Stromal cell of bone marrow (primary cell): Measurements from ENCODE around the gene ADAMTS4.
A peak's percentile ranks its signal among the peaks of the same experiment; 100 is the strongest.

Experiments used
- DNase-seq: peaks from one replicate; pipeline ENCODE4 v3.0.0-alpha.2; 2012; ENCODE audit warnings: low read depth

ADAMTS4 gene

DNA sequence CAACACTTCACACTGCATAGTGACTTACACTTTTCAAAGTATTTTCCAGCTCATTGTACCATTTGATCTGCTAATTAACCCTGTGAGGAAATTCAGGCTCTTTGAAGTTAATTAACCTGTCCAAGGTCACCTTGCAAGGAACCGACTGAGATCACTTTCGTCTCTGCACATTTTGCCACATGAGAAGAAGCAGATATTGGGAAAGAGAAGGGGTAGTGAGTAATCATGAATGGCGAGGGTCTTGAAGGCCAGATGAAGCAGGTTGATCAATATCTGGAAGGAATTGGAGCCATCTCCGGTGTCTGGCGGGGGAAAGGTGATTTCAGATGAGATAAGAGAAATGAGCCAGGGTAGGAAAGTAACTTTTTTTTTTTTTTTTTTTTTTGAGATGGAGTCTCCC lies 21.1 kb upstream of the ADAMTS4 start:
- DNase-seq = no peak

DNA sequence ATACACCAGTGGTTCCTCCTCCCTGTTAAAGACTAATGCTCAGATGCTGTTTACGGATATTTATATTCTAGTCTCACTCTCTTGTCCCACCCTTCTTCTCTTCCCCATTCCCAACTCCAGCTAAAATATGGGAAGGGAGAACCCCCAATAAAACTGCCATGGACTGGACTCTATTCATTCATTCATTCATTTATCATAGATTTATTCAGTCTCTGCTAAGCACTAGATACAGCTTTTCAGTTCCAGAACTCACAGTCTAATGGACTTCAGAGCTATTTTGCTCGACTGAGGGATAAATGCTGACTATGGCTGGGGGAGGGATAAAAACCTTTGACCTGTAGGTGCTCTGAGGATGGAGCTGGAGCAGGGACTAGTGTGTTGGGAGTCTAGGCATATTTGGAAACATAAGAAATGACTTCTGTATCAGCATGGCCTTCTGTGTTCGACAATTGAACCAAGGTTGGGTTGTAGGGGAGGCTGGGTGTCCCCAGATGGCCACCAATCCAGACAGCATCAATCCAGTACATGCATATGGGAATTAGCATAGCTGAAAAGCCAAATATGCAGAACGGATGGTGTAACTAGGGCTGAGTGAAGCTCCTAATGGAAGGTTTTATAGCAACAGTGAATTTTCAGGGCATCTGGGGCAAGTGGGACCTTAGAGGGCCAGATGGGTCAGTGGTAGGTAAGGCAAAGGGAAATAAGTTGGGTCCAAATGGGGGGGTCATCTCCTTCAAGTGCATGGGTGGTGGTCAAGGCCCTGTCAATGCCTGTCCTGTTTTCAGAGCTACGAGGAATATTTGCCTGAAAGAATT lies 20.4 kb upstream of the ADAMTS4 start:
- no peak for DNase-seq

DNA sequence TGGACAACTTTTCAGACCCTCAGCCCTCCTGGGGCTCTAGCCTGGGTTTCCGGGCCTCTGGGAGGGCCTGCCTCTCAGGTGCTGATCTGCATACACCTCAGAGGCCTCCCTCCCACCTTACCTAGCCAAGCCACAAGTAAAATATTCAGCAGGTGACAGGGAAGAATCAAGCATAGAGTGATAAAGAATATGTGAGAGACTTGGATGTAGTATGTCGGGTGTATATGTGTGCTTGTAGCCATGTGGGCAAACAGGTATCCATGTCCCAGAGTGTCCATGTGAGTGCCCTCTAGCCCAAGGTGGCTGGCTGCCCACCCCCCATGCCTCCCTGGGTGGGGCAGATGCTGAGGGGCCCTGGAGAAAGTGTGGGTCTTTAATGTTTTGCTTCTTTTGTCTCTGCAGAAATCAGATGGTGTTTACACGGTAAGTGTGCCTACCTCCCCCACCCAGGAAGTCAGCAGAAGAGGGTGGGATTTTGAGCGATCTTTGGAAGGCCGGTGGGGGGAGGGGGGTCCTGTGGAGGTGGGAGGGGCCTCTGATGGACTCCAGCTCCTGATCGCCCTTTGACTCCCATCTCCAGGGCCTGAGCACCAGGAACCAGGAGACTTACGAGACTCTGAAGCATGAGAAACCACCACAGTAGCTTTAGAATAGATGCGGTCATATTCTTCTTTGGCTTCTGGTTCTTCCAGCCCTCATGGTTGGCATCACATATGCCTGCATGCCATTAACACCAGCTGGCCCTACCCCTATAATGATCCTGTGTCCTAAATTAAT lies 19.6 kb upstream of the ADAMTS4 start:
- DNase-seq = no peak

DNA sequence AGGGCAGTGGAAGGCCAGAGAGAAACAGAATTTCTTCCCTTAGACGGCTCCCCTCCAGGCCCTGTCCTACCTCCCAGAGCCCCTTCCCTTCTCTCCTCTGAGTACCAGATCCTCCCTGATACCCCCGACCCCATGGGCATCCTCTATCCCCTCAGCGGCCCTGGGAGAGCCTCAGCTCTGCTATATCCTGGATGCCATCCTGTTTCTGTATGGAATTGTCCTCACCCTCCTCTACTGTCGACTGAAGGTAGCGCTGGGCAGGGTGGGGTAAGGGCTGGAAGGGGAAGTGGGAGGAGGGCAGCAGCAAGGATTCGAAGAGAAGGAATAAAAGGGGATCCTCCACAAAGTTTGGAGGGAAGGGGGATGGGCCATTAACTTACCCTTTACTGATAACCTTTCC lies 19.0 kb upstream of the ADAMTS4 start:
- no peak for DNase-seq

DNA sequence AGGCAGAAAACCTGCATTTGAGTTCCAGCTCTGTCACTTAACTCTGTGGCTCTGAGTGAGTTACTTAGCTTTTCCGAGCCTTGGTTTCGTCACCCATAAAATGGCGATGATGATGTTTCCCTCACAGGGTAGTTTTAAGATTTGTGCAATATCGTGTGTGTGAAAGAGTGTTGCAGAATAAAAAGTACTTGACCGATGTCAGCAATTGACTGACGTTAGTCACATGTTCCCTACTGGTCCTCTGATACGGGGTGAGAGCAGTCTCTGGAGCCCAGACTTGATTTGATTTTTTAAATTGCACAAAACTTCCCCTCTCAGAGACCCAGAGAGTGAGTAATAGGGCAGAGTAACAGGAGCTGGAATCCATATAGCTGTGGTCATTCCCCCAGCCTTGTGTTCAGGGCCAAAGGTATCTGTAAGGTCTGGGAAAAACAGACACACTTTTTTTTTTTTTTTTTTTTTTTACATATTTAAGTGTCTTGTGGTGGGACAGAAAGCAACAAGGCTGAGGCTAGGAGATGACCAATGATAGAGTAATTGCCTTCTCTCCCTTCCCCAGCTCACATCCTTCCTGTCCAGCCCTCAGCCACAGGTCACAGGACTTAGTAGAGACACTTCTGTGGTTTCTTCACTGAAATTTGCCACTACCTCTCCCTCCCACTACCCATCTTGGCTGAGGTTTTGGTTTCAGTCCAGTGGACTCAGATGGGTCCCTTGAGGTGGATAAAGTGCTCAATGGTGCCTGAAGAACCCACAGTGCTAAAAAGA lies 18.3 kb upstream of the ADAMTS4 start:
- DNase-seq = peak; percentile 81

DNA sequence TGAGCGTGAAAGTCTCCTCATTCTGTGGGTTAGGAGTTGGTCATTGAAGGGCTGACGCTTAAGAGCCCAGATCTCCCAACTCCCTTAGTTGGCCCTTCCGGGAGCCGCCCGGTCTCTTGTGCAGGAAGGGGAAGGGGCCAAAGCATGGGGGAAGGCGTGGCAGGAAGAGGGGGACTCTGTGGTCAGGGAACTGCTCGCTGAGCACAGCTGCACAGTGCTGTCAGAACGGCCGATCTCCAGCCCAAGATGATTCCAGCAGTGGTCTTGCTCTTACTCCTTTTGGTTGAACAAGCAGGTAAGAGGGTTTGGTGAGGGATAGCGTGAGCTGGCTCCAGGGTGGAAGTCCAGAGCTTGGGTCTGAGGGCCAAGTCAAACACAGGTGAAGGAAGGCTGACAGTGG lies 16.2 kb upstream of the ADAMTS4 start, which contains the start of gene FCER1G:
TSS of gene FCER1G (plus strand) at position 220 of the 400 bp plus-strand sequence. CDS start at position 247, 27 bp downstream.
- DNase-seq = no peak

DNA sequence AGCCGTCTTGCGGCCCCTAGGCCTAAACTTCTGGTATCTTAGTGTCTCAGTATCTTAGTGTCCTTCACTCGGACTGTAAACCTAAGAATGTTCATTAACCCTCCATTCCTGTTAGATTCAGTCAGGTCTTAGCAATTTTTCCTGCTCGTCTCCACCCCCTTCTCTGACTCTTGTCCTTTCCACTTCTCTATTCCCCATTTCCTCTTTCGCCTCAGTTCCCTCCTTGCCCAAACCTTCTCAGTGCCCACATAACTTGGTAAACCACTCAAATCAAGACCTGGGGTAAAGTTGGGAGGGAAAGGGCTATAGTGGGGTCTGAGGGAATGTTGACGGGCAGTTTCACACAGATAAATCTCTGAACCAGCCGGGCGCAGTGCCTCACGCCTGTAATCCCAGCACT lies 15.5 kb upstream of the ADAMTS4 start:
- DNase-seq = no peak

DNA sequence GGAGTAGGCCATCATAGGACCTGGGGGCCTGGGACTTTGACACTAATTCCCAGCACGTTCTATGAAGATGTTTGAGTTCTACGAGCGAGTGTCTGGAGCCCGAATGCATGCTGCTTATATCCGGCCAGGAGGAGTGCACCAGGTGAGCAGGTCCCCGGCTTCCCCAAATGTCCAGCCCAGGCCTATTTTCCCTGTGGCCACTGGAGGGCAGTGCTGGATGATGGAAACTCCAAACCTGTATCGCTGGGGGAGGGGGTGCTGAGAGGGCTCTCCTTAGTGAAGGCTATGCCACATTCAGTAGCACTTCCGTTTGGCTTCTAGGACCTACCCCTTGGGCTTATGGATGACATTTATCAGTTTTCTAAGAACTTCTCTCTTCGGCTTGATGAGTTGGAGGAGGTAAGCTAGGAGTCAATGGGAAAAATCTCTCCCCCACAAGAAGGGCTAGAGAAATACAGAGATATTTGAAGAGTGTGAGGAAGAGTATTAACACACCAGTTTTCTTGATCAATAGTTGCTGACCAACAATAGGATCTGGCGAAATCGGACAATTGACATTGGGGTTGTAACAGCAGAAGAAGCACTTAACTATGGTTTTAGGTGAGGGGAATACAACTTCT lies 11.0 kb upstream of the ADAMTS4 start:
- DNase-seq = peak; percentile 51

DNA sequence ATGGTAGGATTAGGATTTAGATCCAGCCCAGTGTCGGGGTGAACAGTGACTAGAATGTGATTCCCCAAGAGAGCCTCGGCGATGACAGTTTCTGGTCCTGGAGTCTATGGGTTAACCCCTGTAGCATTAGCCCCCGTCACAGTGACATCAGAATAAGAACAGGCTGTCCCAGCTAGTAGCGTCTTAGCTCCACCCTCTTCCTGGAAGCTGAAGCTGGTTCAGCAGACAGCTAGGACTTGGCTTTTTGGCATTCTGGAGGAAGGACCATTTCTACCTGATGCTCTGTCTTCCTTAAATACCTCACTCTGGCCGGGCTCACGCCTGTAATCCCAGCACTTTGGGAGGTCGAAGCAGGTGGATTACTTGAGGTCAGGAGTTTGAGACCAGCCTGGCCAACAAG lies 8.3 kb upstream of the ADAMTS4 start:
- DNase-seq = no peak

DNA sequence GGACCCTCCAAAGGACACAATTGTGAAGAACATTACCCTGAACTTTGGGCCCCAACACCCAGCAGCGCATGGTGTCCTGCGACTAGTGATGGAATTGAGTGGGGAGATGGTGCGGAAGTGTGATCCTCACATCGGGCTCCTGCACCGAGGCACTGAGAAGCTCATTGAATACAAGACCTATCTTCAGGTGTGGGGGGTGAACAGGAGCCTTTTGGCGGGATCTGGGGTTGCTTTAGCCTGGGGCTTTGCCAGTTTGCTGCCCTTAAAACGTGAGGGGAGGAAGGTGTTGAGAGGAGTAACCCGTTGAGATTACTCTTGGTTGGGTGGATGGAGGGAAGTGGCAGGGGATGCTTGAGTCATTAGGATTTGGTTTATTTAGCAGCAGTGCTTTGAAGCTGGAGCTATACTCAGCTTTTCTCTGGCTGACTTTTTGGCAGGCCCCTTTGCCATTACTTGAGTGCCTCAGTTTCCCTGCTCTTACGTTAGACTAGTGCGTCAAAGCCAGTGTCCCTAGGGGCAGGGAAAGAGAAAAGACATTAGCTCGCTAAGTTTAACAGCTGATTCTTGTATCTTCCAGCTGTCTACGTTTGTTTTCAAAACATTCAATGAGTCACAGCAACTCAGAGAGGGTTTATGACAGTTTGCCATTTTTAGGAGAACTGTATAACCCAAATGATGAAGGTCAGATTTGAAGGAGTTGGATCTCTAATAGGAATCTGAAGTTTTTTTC lies 7.7 kb upstream of the ADAMTS4 start:
- DNase-seq = no peak

DNA sequence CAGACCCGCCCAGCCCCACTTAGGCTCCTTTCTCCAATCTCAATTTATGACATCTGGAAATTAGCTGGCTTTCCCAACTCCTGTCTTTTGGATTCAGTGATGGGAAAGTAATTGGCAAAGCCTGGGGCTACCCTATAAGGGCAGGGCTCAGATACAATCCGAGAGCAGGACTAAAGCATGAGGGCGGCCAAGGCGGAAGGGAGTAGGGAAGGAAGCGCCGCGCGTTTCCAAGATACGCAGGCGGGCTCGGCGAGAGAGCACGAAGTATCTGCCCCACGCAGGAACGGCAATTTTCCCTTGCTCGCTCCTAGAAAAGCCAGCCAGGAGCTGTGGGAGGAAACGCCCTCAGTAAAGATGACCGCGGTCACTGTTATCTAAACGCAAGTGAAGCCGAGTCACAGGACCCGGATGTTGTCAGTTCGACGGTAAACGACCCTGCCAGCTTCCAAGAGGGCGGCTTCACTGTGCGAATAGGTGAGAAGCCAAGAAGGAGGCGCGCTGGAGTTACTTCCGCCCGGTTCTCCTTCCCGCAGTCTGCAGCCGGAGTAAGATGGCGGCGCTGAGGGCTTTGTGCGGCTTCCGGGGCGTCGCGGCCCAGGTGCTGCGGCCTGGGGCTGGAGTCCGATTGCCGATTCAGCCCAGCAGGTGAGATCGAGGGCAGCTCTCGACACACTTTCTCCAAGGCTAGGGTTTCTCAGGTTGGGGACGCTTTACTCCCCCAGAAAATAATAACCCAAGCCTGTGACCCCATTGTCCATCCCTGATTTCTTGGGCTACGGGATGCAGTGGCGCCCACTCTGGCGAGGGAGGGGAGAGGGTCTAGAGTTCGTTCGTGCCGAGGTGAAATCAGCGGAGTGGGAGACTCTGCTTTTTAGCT lies 3.2 kb upstream of the ADAMTS4 start, which contains the start of gene NDUFS2:
TSS of gene NDUFS2 (plus strand) at position 532 of the 877 bp plus-strand sequence. CDS start at position 551, 19 bp downstream.
- peak; percentile 99 for DNase-seq

DNA sequence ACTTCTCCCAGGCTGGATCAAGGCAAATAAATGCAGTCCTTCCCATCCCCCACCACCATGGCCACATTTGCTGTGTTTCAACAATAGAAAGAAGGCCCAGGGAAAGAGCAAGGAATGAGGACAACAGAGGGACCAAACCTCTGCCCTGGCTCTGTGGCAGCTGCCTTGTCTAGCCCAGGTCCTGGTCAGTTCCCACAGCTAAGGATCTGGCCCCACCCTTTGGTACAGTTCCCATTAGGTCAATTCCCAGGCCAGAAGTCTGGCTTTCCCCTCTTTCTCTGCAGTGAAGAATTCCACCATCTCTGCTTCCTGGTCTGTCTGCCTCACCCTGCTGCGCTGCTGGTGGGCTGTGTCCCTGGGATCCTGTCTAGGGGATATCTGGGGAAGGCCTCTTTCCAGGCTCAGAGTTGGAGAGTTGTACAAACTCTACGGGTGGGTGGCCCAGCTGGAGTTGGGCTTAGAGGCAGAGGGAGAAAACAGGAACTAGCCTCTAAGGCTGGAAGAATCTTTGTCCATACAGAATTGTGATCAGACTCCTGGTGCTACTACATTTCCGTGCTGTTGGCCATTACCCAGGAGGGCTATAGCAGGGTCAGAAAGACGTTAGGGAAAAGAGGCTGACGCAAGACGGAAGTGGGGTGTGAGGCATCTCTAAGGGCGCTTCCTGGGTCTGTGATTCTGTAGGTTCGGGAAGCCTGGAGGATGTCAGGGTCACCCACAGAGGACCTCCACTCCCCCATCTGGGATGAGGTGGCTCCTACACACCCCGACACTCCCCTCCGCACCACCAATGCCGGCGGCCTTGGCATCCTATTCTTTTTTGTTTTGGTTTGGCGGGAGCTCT lies 2.4 kb upstream of the ADAMTS4 start:
- DNase-seq = peak; percentile 65

DNA sequence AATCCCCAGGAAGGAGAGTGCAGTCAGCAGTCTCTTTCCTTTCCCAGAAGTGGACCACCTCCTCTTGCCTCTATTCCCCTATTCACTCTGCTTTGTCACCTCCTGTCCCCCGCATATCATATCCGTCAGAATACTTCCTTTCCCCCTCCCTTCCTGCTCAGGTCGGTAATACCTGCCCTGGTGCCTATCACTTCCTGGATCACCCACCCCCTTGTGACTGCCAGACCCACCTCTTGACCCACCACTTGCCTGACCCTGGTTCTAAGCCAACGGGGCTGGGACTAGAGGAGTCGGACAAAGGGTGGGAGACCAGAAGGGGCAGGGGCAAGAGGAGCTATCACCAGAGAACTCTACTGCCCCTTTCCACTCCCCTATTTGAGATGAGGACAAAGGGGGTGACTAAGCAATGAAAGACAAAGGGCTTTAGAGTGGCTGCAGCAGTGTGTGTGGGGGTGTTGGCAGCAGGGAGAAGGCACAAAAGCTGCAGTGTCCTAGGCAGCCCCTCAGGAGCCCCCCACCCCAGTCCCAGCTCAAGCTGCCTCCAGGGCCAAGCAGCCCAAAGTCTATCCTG lies 1.7 kb upstream of the ADAMTS4 start:
- no peak for DNase-seq

DNA sequence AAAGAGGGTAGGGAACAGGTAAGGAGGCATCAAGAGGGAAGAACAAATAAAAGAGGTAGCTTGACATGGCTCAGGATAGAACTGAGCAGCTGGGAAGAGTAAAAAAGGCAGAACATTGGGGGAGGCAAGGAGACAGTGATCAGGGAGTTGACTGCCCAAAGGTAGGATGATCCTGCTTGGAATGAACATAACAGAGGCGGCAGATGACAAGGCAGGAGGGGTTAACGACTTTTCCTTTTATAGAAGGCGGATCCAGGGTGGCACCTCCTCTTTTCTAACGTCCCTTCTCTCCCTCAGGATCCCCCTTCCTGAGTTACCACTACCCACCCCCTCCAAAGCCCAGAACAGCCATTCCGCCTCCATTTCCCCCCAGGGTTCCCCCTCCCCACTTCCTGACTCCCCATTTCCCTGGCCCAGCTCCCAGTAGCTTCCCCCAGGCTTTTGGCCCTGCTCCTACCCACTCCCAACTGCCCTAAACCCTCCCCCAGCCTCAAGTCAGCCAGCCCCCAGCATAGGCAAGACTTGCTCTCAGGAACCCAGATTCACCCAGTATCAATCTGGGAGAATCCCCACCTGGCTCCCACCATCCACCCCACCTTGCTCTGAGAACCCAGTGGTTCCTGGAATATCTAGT lies 769 bp upstream of the ADAMTS4 start:
- DNase-seq = no peak

DNA sequence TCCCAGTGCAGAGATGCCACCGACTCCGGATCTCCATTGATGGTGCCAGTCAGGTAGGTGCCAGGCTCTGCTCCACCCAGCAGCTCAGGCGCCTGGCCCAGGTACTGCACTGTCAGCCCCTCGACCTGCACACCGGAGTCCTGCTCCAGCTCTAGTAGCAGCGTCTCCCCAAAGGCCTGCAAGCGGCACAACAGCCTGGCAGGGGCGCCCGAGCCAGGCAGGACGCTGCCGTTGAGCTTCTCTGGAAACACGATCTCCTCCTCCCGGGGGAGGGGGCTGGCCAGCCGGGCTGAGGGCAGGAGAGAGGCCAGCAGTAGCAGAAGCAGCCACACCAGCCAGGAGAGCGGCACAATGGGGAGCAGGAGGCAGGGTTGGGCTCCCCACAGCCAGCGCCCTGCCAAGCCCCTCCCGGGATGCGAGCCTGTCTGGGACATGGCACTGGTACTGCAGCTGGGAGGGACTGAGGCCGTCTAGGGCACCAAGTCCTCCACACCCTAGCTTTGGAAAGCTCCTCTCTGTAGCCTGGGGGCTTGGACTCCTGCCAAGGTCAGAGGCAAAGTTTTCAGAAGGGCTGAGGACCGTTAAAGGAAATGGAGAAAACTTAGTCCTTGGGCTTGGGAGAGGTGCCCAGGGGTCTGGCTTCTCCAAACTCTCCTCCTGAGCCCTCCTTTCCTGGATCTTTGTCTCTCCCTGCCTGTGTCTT lies 509 bp downstream of the ADAMTS4 start:
- no peak for DNase-seq

DNA sequence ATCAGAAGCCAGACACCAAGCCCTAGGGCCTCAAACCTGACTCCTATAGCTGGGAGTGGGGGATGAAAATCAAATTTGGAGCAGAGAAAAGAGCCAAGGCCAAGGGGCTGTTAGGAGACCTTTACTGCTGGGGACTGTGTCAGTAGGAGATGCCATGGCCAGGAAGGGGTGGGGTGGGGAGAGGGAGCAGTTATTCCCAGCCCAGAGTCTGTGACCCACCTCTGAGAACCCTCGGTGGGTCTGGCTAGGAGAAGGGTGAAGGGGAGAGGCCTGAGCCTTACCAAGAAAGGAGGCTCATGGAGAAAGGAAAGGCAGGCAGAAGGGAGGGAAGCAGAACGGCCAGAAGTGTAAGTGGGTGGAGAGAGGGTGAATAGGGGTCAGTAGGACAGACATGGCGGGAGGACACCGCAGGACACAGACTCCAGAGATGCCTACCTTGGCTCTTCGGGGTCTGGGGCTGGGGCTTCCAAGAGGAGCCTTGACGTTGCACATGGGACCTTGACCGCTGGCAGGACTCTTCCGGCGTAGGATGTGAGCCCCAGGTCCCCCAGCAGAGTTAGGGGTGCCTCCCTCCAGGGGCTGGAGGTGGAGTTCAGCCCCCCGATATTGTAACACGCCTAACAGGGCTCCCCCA lies 1.2 kb downstream of the ADAMTS4 start:
- no peak for DNase-seq
